HL-60 (cell line): ENCODE measurements around the gene OR6V1.

ENCODE experiments used
- GABPA ChIP-seq: IDR thresholded peaks from 2 replicates; pipeline ENCODE4 v1.6.1; 2012; ENCODE audit warnings: low read depth
- POLR2AphosphoS5 ChIP-seq: IDR thresholded peaks from 2 replicates; pipeline ENCODE4 v1.6.1; 2012; ENCODE audit warnings: low read depth
- TF ChIP-seq, protein P1 (sequence below): IDR thresholded peaks from one replicate; pipeline ENCODE4 v1.5.1; 2011; ENCODE audit warnings: low read length, control low read depth, inconsistent platforms; ENCODE audit not compliant: insufficient read depth
- TF ChIP-seq, protein P2 (sequence below): IDR thresholded peaks from 2 replicates; pipeline ENCODE4 v1.6.1; 2012; ENCODE audit warnings: low read depth; ENCODE audit not compliant: insufficient replicate concordance

DNA sequence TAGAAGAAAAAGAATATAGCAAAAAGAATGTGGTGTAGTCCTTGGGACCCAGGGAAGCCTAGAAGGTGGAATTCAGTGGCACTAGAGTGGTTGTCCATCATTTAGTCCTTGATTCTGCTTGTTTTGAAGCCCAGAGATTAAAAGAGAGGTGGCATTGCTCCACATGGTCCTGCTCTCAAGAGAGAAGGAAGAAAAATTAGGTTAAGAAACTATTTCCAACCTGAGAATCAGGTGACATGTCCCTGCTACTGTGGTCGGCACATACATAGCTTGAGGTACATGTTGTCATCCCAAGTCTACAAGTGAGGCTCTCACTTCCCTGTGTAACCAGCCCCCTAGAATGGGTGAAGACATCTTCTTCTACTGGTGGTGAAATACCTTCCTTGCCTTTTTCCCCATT, 25.1 kb upstream of the OR6V1 start, which contains the start of gene OR9A2:
- TF ChIP-seq, protein P1, sequence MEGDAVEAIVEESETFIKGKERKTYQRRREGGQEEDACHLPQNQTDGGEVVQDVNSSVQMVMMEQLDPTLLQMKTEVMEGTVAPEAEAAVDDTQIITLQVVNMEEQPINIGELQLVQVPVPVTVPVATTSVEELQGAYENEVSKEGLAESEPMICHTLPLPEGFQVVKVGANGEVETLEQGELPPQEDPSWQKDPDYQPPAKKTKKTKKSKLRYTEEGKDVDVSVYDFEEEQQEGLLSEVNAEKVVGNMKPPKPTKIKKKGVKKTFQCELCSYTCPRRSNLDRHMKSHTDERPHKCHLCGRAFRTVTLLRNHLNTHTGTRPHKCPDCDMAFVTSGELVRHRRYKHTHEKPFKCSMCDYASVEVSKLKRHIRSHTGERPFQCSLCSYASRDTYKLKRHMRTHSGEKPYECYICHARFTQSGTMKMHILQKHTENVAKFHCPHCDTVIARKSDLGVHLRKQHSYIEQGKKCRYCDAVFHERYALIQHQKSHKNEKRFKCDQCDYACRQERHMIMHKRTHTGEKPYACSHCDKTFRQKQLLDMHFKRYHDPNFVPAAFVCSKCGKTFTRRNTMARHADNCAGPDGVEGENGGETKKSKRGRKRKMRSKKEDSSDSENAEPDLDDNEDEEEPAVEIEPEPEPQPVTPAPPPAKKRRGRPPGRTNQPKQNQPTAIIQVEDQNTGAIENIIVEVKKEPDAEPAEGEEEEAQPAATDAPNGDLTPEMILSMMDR, result no peak
- no peak for TF ChIP-seq GABPA
- TF ChIP-seq, protein P2, sequence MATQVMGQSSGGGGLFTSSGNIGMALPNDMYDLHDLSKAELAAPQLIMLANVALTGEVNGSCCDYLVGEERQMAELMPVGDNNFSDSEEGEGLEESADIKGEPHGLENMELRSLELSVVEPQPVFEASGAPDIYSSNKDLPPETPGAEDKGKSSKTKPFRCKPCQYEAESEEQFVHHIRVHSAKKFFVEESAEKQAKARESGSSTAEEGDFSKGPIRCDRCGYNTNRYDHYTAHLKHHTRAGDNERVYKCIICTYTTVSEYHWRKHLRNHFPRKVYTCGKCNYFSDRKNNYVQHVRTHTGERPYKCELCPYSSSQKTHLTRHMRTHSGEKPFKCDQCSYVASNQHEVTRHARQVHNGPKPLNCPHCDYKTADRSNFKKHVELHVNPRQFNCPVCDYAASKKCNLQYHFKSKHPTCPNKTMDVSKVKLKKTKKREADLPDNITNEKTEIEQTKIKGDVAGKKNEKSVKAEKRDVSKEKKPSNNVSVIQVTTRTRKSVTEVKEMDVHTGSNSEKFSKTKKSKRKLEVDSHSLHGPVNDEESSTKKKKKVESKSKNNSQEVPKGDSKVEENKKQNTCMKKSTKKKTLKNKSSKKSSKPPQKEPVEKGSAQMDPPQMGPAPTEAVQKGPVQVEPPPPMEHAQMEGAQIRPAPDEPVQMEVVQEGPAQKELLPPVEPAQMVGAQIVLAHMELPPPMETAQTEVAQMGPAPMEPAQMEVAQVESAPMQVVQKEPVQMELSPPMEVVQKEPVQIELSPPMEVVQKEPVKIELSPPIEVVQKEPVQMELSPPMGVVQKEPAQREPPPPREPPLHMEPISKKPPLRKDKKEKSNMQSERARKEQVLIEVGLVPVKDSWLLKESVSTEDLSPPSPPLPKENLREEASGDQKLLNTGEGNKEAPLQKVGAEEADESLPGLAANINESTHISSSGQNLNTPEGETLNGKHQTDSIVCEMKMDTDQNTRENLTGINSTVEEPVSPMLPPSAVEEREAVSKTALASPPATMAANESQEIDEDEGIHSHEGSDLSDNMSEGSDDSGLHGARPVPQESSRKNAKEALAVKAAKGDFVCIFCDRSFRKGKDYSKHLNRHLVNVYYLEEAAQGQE, result no peak
- no peak for TF ChIP-seq POLR2AphosphoS5
